GM23338 (cell line): ENCODE results near the gene CHP1. TPM values are rescaled to one million over a fixed set of nuclear protein-coding genes. Genes with fewer than 3 reads are reported as not detected.
A peak's percentile ranks its signal among the peaks of the same experiment; 100 is the strongest.

ENCODE experiments used
- ATAC-seq: fragments of 200-7000 bp; cut with Tn5 transposase; 3 replicates; pipeline ENCODE4 v1.9.1; 2020
- DNase-seq: peaks from one replicate; pipeline ENCODE4 v3.0.0-alpha.2; 2015; ENCODE audit warnings: low spot score
- H2AFZ ChIP-seq: fragments of 200-600 bp; sonication (generic); 2 replicates; pipeline ENCODE4 v1.8.0; 2016; ENCODE audit warnings: antibody characterized with exemption, mild to moderate bottlenecking, moderate library complexity
- H3F3A ChIP-seq: fragments of 200-600 bp; sonication (generic); replicated peaks from 2 replicates; pipeline ENCODE4 v1.8.0; 2017; ENCODE audit warnings: antibody characterized with exemption, mixed run types, low read depth
- H3K27ac ChIP-seq: fragments of 200-600 bp; sonication (generic); 2 replicates; pipeline ENCODE4 v1.6.1; 2016; ENCODE audit warnings: low read depth
- H3K27me3 ChIP-seq: fragments of 200-600 bp; sonication (generic); 2 replicates; pipeline ENCODE4 v1.8.0; 2016; ENCODE audit warnings: mild to moderate bottlenecking, mixed run types, moderate library complexity; ENCODE audit not compliant: insufficient read depth
- H3K36me3 ChIP-seq: fragments of 200-600 bp; sonication (generic); 2 replicates; pipeline ENCODE4 v1.8.0; 2016; ENCODE audit warnings: mild to moderate bottlenecking; ENCODE audit not compliant: insufficient read depth
- H3K4me1 ChIP-seq: fragments of 200-600 bp; sonication (generic); 2 replicates; pipeline ENCODE4 v1.8.0; 2016; ENCODE audit warnings: mild to moderate bottlenecking, moderate library complexity; ENCODE audit not compliant: insufficient read depth
- H3K4me2 ChIP-seq: fragments of 200-600 bp; sonication (generic); 2 replicates; pipeline ENCODE4 v1.7.1; 2017; ENCODE audit warnings: mixed run types
- H3K4me3 ChIP-seq: fragments of 200-600 bp; sonication (generic); 2 replicates; pipeline ENCODE4 v1.6.1; 2016; ENCODE audit warnings: mixed run types
- H3K79me2 ChIP-seq: fragments of 200-600 bp; sonication (generic); replicated peaks from 2 replicates; pipeline ENCODE4 v1.8.0; 2017; ENCODE audit warnings: mild to moderate bottlenecking; ENCODE audit not compliant: insufficient read depth
- H3K9me2 ChIP-seq: fragments of 200-600 bp; sonication (generic); 2 replicates; pipeline ENCODE4 v1.8.0; 2017; ENCODE audit not compliant: insufficient read depth
- H4K20me1 ChIP-seq: fragments of 200-600 bp; sonication (generic); replicated peaks from 2 replicates; pipeline ENCODE4 v1.8.0; 2017; ENCODE audit warnings: mild to moderate bottlenecking; ENCODE audit not compliant: insufficient read depth
- H3K27ac Mint-ChIP-seq: 2 replicates; pipeline ENCODE4 v1.8.0; 2020; ENCODE audit warnings: inconsistent platforms, mild to moderate bottlenecking, moderate library complexity, mixed read lengths
- H3K27me3 Mint-ChIP-seq: 3 replicates; pipeline ENCODE4 v1.8.0; 2022; ENCODE audit warnings: low read depth, mild to moderate bottlenecking, moderate library complexity, mixed read lengths, inconsistent platforms; ENCODE audit not compliant: insufficient read depth, poor library complexity
- H3K36me3 Mint-ChIP-seq: 3 replicates; pipeline ENCODE4 v1.8.0; 2021; ENCODE audit warnings: low read depth, mild to moderate bottlenecking, inconsistent platforms, moderate library complexity, mixed read lengths
- H3K4me1 Mint-ChIP-seq: 3 replicates; pipeline ENCODE4 v1.8.0; 2020; ENCODE audit warnings: mild to moderate bottlenecking, inconsistent platforms, mixed read lengths
- H3K4me3 Mint-ChIP-seq: 3 replicates; pipeline ENCODE4 v1.8.0; 2021; ENCODE audit warnings: moderate library complexity, mild to moderate bottlenecking, inconsistent platforms, mixed read lengths
- H3K9me3 Mint-ChIP-seq: 3 replicates; pipeline ENCODE4 v1.8.0; 2020; ENCODE audit warnings: moderate library complexity, mild to moderate bottlenecking, inconsistent platforms, mixed read lengths
- CREB1 ChIP-seq: fragments of 250-450 bp; sonication (Bioruptor Pico); IDR thresholded peaks from 2 replicates; pipeline ENCODE4 v1.5.0; 2020; ENCODE audit warnings: low read depth, mild to moderate bottlenecking, moderate library complexity
- ETS1 ChIP-seq: IDR thresholded peaks from 2 replicates; pipeline ENCODE4 v1.6.1; 2016; ENCODE audit warnings: antibody characterized with exemption
- EZH2phosphoT487 ChIP-seq: fragments of 200-600 bp; sonication (generic); IDR thresholded peaks from one replicate; pipeline ENCODE4 v1.8.1; 2018; ENCODE audit warnings: antibody characterized with exemption; ENCODE audit not compliant: unreplicated experiment
- JUNB ChIP-seq: IDR thresholded peaks from one replicate; pipeline ENCODE4 v1.6.1; 2016; ENCODE audit warnings: antibody characterized with exemption; ENCODE audit not compliant: unreplicated experiment
- NANOG ChIP-seq: IDR thresholded peaks from 2 replicates; pipeline ENCODE4 v1.6.1; 2016; ENCODE audit warnings: antibody characterized with exemption, borderline replicate concordance
- POLR2AphosphoS5 ChIP-seq: IDR thresholded peaks from 2 replicates; pipeline ENCODE4 v1.6.1; 2016; ENCODE audit warnings: antibody characterized with exemption, low read depth
- STAT1 ChIP-seq: IDR thresholded peaks from one replicate; pipeline ENCODE4 v1.6.1; 2016; ENCODE audit warnings: antibody characterized with exemption; ENCODE audit not compliant: unreplicated experiment
- ZNF114 ChIP-seq: fragments of 250-450 bp; sonication (Bioruptor Pico); IDR thresholded peaks from 2 replicates; pipeline ENCODE4 v1.5.0; 2020; ENCODE audit warnings: mild to moderate bottlenecking, moderate library complexity
- ZNF331 ChIP-seq: fragments of 250-450 bp; sonication (Bioruptor Pico); IDR thresholded peaks from 2 replicates; pipeline ENCODE4 v1.5.0; 2020; ENCODE audit warnings: low read depth, mild to moderate bottlenecking, moderate library complexity
- polyA plus RNA-seq: library from polyadenylated mRNA; unstranded; fragments of >200 nt; fragmentation: Nextera tagmentation; extraction: Ambion mirVana; gene quantifications from 2 replicates; pipeline ENCODE4 v1.2.1, GENCODE V29; 2016
- total RNA-seq: library from RNA; depleted of rRNA; stranded (reverse); fragments of >200 nt; shearing (Covaris generic); gene quantifications from 2 replicates; pipeline ENCODE4 v1.2.3, GENCODE V29; 2014
- TF ChIP-seq, protein P1 (sequence below): IDR thresholded peaks from one replicate; pipeline ENCODE4 v1.6.1; 2018; ENCODE audit warnings: antibody characterized with exemption; ENCODE audit not compliant: unreplicated experiment

Gene CHP1
- total and polyA plus RNA-seq, 2 experiments from 2014 or later, result 62.3 to 109 TPM

DNA sequence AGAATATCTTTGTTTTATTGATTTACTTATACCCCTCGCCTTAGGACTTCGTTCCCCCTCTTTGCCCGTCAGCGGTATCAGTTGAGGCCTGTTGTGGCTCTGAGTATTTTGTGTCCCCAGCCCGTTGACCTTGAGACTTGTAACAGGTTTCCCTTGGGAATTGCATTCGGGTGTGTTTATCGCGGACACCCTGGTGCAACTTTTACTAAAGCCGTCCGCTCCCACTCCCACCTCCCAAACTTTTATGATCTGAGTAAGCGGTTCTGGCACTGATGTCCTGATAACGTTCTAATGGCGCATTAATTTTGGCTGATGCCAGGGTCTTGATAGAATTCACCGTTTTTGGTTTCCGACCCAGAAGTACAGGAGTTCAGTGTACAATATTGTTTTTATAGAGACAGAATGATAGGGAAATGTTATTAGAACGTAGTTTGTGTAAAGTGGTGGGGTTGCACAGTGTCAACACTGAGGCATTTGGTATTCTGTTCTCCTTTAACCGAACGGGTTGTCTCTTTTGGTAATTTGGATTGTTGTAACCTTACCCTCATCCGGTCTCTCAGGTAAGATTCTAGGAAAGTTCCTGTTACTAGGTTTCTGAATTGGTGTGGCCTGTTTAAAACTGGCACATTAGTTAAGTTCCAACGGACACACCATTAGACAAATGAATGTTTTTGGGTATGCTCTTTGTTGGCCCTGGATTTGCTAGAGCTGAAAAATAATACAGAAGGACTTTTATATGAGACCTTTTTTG, 53.5 kb downstream of the CHP1 start:
- Histone ChIP-seq H3K27me3 (no peaks in the 10 kb centered on the region), H3K79me2 (peaks cover 47% of the 10 kb centered on the region), H2AFZ (no peak overlapping the region), H3K4me1 (peaks cover 9% of the 10 kb centered on the region; the same call in 1 of the 2 replicates), H3F3A (peaks cover 3% of the 10 kb centered on the region; the same call in 1 of the 2 replicates), H3K27ac (peak overlapping the region; percentile 73), H3K9me2 (no peaks in the 10 kb centered on the region), H3K4me2 (peak overlapping the region; percentile 91), H4K20me1 (peaks cover 26% of the 10 kb centered on the region), H3K4me3 (peak overlapping the region; percentile 80), H3K36me3 (peaks cover 42% of the 10 kb centered on the region)
- Mint-ChIP-seq H3K27me3 (peaks cover 14% of the 10 kb centered on the region), H3K36me3 (peaks cover 52% of the 10 kb centered on the region), H3K27ac (peak overlapping the region; percentile 95), H3K9me3 (no peaks in the 10 kb centered on the region; the same call in 2 of the 3 replicates), H3K4me3 (peak overlapping the region; percentile 98), H3K4me1 (peaks cover 29% of the 10 kb centered on the region)
- no peak; the same call in 2 of the 3 replicates for ATAC-seq
- DNase-seq, result peak; percentile 18
- no peak for TF ChIP-seq JUNB
- TF ChIP-seq STAT1, result no peak

DNA sequence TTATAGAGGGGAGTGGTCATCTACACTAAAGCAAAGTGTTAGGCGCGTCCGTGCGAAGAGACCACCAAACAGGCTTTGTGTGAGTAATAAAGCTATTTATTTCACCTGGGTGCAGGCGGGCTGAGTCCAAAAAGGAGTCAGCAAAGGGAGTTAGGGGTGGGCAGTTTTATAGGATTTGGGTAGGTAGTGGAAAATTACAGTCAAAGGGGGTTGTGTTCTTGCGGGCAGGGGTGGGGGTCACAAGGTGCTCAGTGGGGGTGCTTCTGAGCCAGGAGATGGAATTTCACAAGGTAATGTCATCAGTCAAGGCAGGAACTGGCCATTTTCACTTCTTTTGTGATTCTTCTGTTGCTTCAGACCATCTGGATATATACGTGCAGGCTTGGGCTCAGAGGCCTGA, 54.2 kb downstream of the CHP1 start:
- Mint-ChIP-seq H3K27ac (peak overlapping the region; percentile 95), H3K4me1 (peaks cover 29% of the 10 kb centered on the region), H3K27me3 (peaks cover 14% of the 10 kb centered on the region), H3K4me3 (peak overlapping the region; percentile 98), H3K9me3 (no peaks in the 10 kb centered on the region; the same call in 2 of the 3 replicates), H3K36me3 (peaks cover 50% of the 10 kb centered on the region)
- peak overlapping the region; percentile 91 for H3K4me2 ChIP-seq
- H2AFZ ChIP-seq, result no peak overlapping the region
- H3K27ac ChIP-seq, result peak overlapping the region; percentile 73; the same call in 1 of the 2 replicates
- DNase-seq, result peak; percentile 28
- H4K20me1 ChIP-seq, result peaks cover 31% of the 10 kb centered on the region
- ATAC-seq, result no peak
- H3F3A ChIP-seq, result peaks cover 3% of the 10 kb centered on the region; the same call in 1 of the 2 replicates
- peaks cover 9% of the 10 kb centered on the region; the same call in 1 of the 2 replicates for H3K4me1 ChIP-seq
- H3K27me3 ChIP-seq, result no peaks in the 10 kb centered on the region
- H3K9me2 ChIP-seq, result no peaks in the 10 kb centered on the region
- H3K36me3 ChIP-seq, result peaks cover 38% of the 10 kb centered on the region
- peak overlapping the region; percentile 80 for H3K4me3 ChIP-seq
- TF ChIP-seq POLR2AphosphoS5 (0 out of 2 replicates have a peak, but pooled peaks have one; percentile 20), ZNF114 (CRISPR knock-in tag) (no peak)
- peaks cover 53% of the 10 kb centered on the region for H3K79me2 ChIP-seq

DNA sequence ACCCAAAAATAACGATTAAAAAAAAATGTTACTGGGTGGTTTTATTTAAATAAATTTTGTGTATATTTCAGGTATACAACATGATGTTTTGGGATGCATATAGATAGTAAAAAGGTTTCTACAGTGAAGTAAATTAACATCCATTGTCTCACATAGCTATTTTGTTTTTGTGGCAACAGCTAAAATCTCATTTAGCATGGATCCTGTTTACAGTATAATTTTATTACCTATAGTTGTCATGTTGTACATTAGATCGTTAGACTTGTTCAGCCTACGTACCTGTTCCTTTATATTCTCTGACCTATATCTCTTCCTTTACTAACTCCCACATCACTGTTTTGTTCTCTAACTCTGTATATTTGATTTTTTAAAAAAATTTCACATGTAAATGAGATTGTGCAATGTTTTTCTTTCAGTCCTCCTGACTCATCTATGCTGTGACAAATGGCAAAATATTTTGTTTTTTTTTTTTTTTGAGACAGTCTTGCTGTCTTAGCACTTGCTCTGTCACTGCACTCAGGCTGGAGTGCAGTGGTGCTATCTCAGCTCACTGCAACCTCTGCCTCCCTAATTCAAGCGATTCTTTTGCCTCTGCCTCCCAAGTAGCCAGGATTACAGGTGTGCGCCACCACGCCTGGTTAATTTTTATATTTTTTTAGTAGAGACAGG, 55.7 kb downstream of the CHP1 start:
- Mint-ChIP-seq H3K4me1 (peaks cover 29% of the 10 kb centered on the region), H3K36me3 (peaks cover 63% of the 10 kb centered on the region), H3K4me3 (no peak overlapping the region), H3K9me3 (no peaks in the 10 kb centered on the region; the same call in 2 of the 3 replicates), H3K27me3 (peaks cover 14% of the 10 kb centered on the region), H3K27ac (no peak overlapping the region)
- Histone ChIP-seq H3K9me2 (no peaks in the 10 kb centered on the region), H3K4me2 (no peak overlapping the region; the same call in 1 of the 2 replicates), H2AFZ (no peak overlapping the region), H3K27me3 (no peaks in the 10 kb centered on the region), H3K27ac (no peak overlapping the region), H4K20me1 (peaks cover 33% of the 10 kb centered on the region), H3K4me1 (peaks cover 9% of the 10 kb centered on the region; the same call in 1 of the 2 replicates), H3K4me3 (no peak overlapping the region), H3K36me3 (peaks cover 38% of the 10 kb centered on the region), H3K79me2 (peaks cover 64% of the 10 kb centered on the region), H3F3A (peaks cover 3% of the 10 kb centered on the region; the same call in 1 of the 2 replicates)
- DNase-seq (no peak), ATAC-seq (no peak)
- no peak for TF ChIP-seq CREB1 (CRISPR knock-in tag)
- no peak for TF ChIP-seq JUNB
- TF ChIP-seq ZNF331 (CRISPR knock-in tag), result no peak
- TF ChIP-seq EZH2phosphoT487, result no peak
- TF ChIP-seq NANOG, result no peak
- TF ChIP-seq, protein P1, sequence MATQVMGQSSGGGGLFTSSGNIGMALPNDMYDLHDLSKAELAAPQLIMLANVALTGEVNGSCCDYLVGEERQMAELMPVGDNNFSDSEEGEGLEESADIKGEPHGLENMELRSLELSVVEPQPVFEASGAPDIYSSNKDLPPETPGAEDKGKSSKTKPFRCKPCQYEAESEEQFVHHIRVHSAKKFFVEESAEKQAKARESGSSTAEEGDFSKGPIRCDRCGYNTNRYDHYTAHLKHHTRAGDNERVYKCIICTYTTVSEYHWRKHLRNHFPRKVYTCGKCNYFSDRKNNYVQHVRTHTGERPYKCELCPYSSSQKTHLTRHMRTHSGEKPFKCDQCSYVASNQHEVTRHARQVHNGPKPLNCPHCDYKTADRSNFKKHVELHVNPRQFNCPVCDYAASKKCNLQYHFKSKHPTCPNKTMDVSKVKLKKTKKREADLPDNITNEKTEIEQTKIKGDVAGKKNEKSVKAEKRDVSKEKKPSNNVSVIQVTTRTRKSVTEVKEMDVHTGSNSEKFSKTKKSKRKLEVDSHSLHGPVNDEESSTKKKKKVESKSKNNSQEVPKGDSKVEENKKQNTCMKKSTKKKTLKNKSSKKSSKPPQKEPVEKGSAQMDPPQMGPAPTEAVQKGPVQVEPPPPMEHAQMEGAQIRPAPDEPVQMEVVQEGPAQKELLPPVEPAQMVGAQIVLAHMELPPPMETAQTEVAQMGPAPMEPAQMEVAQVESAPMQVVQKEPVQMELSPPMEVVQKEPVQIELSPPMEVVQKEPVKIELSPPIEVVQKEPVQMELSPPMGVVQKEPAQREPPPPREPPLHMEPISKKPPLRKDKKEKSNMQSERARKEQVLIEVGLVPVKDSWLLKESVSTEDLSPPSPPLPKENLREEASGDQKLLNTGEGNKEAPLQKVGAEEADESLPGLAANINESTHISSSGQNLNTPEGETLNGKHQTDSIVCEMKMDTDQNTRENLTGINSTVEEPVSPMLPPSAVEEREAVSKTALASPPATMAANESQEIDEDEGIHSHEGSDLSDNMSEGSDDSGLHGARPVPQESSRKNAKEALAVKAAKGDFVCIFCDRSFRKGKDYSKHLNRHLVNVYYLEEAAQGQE, result no peak
- TF ChIP-seq POLR2AphosphoS5, result no peak
- no peak for TF ChIP-seq ETS1
